HTR-8/SVneo (cell line): ENCODE measurements around the gene TIAM1.

Experiments
- DNase-seq: peaks from one replicate; pipeline ENCODE4 v3.0.0; 2011; ENCODE audit warnings: low spot score, mixed read lengths; ENCODE audit not compliant: insufficient read length
- FAIRE-seq: peaks from 2 replicates; lab custom pipeline; 2011; peaks lifted over from hg19 to GRCh38; lab: Jason Lieb, UNC

Gene TIAM1, protein sequence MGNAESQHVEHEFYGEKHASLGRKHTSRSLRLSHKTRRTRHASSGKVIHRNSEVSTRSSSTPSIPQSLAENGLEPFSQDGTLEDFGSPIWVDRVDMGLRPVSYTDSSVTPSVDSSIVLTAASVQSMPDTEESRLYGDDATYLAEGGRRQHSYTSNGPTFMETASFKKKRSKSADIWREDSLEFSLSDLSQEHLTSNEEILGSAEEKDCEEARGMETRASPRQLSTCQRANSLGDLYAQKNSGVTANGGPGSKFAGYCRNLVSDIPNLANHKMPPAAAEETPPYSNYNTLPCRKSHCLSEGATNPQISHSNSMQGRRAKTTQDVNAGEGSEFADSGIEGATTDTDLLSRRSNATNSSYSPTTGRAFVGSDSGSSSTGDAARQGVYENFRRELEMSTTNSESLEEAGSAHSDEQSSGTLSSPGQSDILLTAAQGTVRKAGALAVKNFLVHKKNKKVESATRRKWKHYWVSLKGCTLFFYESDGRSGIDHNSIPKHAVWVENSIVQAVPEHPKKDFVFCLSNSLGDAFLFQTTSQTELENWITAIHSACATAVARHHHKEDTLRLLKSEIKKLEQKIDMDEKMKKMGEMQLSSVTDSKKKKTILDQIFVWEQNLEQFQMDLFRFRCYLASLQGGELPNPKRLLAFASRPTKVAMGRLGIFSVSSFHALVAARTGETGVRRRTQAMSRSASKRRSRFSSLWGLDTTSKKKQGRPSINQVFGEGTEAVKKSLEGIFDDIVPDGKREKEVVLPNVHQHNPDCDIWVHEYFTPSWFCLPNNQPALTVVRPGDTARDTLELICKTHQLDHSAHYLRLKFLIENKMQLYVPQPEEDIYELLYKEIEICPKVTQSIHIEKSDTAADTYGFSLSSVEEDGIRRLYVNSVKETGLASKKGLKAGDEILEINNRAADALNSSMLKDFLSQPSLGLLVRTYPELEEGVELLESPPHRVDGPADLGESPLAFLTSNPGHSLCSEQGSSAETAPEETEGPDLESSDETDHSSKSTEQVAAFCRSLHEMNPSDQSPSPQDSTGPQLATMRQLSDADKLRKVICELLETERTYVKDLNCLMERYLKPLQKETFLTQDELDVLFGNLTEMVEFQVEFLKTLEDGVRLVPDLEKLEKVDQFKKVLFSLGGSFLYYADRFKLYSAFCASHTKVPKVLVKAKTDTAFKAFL (N-terminal part only)

DNA sequence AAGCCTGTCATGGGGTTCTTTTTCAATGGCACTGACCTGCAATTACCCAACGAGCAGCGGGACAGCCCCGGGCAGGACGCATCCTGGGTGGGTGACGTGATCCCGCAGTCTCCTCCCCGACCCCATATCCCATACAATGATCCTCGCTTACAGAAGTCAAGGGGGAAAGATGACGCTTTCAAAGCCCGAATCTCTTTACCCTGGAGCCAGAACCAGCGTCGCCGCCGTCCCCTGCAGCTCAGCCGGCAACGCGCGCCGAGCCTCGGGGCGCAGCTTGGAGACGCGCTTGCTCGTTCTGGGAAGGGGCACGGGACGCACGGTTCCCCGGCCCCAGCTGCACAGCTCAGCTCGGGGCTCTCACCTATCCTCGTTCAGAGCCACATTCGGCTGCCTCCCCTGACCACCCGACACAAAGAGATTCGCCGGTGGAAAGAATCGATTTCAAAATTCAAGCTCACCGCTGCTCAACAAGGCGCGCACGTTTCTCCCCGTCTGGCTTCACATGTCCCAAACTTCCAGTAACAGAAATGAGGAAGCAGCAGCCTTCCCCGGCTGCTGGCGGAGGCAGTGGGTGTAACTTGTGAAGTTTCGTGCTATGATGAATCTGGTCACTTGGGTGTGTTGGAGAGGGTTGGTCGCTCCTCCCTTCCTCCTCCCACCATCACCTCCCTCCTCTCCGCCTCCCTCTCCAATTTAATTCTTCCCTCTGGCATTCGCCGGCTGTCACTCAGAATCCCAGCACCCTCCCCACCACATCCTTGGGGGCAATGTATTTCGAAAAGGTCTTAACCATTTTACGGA is at the start of gene TIAM1:
TIAM1 (minus strand) TSS at position 582 of the 801 bp plus-strand sequence. CDS start 77,289 bp downstream, outside the sequence.
- DNase-seq = peak; percentile 56
- peak; percentile 88 for FAIRE-seq

DNA sequence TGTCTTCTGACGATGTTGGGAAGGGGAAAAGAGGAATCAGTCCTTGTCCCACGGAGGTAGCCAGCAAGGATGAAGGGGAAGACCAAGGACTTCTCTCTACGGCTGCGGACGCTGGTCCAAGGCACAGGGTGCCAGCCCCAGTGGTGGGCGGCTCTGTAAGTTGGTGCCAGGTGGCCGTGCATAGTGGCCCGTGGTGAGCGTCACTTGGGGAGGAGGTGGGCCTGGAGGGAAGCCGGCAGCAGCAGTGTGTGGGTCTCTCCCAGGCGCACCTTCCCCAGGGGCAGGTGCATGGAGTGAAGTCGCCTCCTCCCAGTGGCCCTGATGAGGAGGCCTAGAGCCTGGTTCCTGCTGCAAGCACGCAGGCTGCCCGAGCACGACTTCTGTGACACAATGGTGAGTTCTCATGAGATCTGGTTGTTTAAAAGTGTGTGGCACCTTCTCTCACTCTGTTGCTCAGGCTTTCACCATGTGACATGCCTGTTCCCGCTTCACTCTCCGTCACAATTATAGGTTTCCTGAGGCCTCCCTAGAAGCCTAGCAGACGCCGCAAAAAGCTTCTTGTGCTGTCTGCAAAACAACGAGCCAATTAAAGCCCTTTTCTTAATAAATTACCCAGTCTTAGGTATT is 43.6 kb upstream of the TIAM1 start:
- FAIRE-seq (no peak), DNase-seq (no peak)

DNA sequence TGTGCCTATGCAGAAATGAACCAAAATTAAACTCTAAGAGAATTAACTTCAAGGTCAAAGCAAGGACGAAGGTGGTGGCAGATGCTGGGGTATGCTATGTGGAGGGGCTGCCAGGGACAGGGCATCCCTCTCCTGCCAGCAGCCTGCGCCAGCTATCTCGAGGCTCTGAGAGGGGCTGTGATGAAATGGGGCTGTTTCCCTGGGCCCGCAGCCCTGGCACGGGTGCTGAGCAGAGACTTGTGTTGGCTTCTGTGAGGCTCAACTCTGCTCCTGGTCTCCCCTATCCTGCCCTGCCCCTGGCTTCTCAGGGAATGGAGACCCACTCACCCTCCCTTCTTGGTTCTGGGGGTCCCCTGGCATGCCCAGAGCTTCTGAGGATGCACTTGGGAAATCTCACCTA is 41.9 kb upstream of the TIAM1 start:
- FAIRE-seq = no peak

DNA sequence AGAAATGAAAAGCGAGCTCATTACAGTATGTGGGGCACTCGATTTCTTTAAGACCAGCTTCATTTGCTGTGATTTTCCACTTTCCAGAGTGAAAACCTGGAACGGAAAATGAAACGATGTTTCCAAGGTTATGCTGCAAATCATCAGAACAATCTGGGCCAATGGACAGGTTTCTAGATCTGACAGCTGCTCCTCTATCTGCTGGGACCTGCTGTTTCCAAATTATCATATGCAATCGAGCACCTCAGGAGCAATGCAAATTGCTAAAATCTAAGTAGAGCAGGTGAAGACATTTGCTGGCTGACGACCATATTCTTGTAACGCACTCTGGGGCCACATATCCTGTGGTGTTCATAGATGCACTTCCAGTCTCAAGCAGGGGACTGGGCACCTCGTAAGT is 39.7 kb upstream of the TIAM1 start:
- FAIRE-seq (no peak), DNase-seq (no peak)

More for the DNA sequence above, 41.9 kb upstream of the TIAM1 start:
- no peak for DNase-seq

DNA sequence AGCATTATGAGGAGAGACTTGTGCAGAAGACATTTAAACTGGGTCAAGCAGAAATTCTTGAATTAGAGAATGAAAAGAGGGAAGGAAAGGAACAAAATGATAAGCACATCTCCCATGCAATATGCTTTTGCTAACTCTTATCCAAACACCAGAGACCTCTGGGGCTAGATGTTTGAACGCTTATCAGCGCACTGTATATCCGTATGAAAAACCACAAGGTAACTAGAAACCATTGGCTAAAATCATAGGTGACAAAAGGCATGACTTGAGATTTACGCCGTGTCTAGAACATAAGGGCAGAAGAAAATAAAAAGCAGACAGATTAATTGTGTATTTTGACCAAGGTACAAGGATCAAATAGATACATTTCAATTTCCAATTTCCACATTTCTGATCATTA is 38.0 kb upstream of the TIAM1 start:
- FAIRE-seq = no peak
- no peak for DNase-seq

DNA sequence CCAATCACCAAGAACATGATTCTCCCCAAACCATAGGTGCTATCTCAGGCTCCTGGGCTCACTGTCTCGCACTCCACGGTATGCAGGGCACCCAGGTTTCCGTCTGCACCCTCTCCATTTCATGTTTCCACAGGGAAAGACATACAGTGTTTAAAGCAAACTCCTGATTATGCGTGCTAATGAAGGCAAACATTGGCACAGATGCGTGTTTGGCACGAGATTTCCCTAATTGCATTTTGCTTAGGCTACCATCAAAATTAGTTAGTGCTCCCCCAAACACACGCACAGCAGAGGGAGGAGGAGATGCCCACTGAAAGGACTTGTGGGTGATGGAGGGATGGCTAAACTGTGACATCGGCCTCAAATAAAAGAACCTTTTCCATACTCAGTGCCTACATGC is 32.2 kb upstream of the TIAM1 start:
- FAIRE-seq (no peak), DNase-seq (no peak)

DNA sequence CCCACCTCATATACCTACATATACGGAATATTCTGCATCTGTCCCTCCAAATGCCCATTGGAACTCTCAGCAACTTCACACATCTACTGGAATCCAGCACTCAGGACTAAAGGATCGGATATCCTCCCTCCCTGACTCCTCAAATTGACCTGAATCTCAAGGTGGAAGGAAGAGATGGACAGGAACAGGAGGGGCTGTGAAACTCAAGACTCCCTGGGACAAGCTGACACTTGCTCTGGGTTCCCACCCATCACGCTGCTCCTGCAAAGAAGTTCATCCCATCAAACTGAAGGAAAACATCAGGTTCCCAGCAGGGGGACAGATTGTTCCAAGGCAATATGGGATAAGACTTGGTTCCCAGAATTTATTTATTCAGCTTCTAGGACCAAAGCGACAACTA is 30.3 kb upstream of the TIAM1 start:
- DNase-seq = no peak
- no peak for FAIRE-seq

DNA sequence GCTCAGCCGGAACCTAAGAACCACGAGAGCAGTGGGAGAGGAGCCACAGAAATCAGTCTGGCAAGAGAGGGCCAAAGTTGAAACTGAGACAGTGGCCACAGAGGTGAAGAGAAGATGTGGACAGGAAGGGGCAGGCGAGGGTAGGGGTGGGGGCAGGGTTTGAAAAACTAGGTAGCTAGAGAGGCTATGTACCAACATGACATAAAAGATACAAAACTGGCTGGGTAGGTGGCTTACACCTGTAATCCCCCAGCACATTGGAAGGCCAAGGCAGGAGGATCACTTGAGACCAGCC is 28.4 kb upstream of the TIAM1 start:
- FAIRE-seq = no peak

DNA sequence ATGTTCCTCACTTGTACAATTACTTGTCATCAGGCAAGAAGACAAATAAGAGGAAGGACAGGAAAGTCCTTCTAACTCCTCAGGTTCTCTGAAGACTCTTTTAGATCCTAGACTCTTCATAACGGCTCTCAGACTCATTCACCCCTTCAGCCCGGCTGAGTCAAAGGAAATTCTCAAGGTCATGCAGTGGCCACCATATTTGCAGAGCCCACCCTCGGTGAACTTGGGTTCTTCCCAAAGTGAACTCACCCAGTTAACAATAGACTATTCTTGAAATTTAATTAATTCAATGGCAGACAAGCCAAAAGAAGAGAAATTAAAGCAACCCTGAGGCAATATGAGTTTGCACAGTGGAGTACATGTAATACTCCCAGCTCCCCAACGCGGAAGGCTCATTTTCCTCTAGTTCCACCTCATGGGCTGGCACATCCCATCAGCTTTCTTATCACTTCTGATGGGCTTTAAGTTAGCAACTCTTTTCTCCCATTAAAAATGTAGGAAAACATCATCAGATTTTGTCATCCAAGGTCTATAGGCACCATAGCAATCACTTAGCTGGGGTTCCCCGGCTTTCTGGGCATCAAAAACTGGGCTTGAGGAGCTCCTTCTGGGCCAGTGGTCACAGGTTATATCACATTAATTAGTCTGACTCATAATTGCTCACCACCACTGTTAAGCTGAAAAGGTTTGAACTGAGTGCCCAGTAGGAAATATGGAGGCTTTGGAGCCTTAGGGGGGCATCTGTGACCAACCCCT is 27.8 kb upstream of the TIAM1 start:
- FAIRE-seq = no peak
- DNase-seq = no peak

More for the DNA sequence above, 28.4 kb upstream of the TIAM1 start:
- DNase-seq = no peak

DNA sequence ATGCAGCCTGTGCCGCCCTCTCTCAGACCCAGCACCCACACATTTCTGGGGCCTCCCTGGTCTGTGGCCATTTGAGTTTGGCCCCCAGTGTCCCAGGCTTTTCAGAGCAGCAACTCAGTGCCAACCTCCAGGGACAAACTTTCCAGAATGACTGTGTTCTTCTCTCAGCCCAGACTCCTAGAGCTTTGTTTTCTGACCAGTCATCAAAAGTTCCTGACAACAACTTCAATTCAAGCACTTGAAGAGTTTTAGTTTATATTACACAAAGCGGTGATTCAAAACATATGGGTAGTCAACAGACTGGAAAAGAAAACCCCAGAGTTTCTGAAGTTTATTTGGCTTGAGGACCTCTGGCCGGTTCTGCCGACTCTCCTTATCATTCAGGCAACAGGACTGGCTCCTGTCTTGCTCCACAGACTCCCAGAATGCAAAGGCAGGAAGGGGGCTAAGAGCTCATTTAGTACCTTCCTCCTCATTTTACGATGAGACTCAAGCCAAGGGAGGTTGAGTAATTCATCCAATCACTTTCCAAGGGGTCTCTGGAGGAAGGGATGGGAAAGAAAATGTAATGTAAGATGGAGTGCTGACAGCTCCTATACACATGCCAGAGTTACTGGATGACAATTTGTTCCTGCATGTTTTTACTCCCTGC is 27.0 kb upstream of the TIAM1 start:
- FAIRE-seq = no peak
- no peak for DNase-seq

DNA sequence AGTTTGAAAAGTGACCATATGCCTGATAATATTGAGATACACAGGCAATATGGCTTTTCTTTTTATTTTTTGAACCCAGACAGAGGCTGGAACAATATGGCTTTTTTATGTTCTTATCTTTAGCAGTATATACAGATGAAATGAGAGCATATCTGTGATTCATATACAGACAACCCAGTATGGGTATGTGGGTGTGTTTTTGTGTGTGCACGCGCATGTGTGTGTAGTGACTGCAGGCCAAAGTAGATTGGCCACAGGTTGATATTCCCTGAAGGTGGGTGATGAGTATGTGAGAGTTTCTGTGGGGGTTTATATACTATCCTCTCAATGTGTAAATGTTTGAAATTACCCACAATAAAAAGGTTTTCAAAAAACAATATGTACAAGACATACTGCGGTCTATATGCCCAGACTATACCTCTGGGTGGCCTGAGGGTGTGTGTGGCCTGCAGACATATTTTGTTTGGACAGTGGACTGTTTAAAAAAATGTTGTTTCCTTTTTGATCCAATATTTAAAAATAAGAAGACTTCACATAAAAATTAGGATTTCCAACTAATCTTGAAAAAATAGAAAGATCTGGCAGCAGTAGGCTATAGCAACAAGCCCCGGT is 26.3 kb upstream of the TIAM1 start:
- no peak for FAIRE-seq

DNA sequence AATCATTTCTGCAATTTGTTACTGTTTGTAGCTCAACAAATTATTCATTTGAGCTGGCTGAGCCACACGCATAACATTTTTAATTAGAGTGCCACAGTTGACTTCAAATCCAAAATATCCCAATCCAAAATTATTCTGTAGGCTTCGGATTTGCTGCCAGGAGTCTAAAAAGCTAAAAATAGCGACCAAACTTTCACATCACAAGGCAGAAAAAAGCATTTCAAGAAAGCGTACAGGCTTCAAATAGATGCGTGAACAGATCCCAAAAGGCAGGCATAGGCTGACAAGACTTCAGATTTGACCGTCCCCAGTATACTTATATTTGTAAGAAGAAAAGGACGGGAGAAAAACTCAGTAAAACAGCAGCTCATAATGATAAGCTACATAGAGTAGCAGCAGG is 24.3 kb upstream of the TIAM1 start:
- DNase-seq (no peak), FAIRE-seq (no peak)

More for the DNA sequence above, 26.3 kb upstream of the TIAM1 start:
- no peak for DNase-seq

DNA sequence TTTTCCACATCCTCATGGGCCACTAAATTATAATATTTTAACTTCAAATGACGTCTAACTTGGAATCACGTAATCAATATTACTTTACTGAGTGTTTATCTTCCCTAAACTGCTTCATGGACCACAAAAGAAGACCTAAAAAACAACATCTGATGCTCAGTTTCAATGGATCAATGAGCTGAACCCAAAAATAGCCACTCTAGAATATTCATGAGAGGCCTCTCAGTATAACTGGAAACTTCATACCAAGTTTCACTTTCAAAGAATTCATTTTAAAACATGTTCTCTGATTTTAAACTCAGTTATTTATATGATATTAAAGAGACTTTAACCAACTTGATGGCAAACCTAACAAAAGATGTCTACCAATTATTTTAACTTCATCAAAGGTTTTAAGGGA is 23.7 kb upstream of the TIAM1 start:
- FAIRE-seq = no peak

DNA sequence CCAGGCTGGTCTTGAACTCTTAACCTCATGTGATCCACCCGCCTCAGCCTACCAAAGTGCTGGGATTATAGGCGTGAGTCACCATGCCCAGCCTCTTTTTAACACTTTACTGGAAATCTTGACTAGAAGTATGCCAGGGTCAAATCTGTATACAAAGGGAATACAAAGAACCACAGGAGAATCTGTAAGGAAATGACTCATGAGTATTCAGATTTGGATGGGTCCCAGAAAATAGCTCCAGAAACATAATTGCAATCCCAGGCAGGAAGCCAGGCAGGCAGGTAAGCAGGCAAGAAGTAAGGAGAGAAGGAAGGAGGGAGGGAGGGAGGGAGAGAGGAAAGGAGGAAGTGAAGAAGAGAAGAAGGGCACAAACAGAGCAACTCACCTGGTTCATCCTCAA is 22.8 kb upstream of the TIAM1 start:
- DNase-seq = peak; percentile 71
- no peak for FAIRE-seq

More for the DNA sequence above, 23.7 kb upstream of the TIAM1 start:
- DNase-seq = no peak

DNA sequence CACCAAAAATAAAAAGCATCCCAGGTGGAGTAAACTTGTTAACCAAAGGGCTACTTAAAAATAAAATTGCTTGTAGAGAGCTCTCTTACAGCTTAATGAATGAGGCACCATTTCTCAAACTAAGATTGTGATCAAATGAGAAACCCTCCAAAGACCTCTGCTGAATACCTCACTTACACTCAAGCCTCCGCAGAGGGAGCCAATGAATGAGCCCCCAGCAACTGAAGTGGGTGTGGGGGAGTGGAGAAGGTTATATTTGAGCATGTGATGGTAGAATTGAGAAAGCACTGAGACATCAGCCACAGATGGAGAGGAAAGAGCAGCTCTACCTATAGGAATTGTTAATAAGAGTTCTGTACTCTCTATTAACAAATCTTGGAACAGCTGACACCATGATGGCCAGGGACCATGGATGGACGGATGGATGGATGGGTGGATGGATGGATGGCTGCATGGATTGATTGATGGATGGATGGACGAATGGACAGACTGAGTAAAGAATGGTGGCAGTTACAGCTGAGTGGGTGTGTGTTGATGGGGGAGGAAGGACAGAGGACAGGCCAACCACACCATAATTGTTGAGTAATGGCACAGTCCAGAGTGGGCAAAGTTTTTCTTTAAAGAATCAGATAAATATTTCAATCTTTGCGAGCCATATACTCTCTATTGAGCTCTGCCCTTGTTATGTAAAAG is 20.3 kb upstream of the TIAM1 start:
- FAIRE-seq (no peak), DNase-seq (no peak)

DNA sequence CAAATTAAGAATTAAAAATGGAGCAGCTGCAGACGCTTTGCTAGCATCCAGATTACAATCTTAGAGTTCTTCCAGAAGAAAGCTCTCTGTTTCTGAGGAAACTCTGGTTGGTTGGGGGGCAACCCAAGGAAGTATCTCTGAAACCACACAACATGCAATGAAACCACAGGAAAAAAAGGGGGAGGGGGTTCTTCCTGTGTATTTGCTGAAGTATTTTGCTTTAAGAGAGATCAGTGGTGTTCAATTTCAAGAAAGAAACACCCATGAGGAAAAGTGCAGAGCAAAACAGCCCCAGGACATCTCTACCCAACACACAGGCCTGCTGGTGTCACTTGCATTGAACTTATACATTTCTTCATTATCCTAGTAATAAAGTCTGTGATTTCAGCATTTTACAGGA is 19.7 kb upstream of the TIAM1 start:
- no peak for FAIRE-seq

DNA sequence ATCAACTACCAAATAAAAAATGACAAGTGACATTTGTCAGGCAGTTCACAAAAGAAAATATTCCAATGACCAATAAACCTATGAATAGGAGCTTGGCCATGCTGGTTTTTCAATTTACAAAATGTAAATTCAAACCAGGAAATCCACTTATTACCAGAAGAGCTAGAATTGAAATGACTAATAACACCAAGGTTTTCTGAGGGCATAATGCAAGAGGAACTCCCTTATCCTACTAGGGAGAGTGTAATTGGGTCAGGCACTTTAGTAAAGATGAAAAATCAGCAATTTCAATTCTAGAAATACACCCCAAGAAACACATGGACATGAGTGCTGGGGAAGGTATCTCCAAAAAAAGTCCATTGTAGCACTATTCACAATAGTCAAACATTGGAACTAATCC is 16.7 kb upstream of the TIAM1 start:
- FAIRE-seq (no peak), DNase-seq (no peak)

More for the DNA sequence above, 19.7 kb upstream of the TIAM1 start:
- no peak for DNase-seq
